B cell (primary cell): ENCODE data around the gene FAM117B.

ENCODE experiments used
- EZH2 ChIP-seq: IDR thresholded peaks from 2 replicates; pipeline ENCODE4 v1.6.1; 2012; ENCODE audit warnings: borderline replicate concordance, low read depth, mild to moderate bottlenecking, moderate library complexity, low read length; ENCODE audit not compliant: insufficient read depth, poor library complexity, severe bottlenecking
- TF ChIP-seq, protein P1 (sequence below): fragments of 200-600 bp; IDR thresholded peaks from one replicate; pipeline ENCODE4 v1.8.0; 2022; ENCODE audit warnings: antibody characterized with exemption, mild to moderate bottlenecking

DNA sequence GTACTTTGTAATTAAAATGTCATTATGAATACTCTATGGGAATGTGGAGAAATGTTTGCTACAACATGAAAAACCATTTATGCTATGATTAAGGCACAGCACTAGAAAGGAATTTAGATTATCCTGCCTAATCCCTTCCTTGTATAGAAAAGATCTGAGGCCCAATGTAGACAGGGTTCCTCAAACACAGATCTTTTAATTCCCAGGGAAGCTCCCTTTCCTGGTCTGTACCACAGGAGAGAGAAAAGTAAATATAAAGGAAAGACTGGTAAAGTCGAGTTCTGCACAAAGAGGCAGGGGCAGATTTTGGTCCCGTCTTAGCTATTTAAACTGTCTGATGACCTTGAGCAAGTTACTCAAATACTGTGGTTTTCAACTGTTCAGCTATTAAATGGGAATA is 152.1 kb downstream of the FAM117B start:
- TF ChIP-seq, protein P1, sequence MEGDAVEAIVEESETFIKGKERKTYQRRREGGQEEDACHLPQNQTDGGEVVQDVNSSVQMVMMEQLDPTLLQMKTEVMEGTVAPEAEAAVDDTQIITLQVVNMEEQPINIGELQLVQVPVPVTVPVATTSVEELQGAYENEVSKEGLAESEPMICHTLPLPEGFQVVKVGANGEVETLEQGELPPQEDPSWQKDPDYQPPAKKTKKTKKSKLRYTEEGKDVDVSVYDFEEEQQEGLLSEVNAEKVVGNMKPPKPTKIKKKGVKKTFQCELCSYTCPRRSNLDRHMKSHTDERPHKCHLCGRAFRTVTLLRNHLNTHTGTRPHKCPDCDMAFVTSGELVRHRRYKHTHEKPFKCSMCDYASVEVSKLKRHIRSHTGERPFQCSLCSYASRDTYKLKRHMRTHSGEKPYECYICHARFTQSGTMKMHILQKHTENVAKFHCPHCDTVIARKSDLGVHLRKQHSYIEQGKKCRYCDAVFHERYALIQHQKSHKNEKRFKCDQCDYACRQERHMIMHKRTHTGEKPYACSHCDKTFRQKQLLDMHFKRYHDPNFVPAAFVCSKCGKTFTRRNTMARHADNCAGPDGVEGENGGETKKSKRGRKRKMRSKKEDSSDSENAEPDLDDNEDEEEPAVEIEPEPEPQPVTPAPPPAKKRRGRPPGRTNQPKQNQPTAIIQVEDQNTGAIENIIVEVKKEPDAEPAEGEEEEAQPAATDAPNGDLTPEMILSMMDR = no peak
- no peak for TF ChIP-seq EZH2
